Liver (tissue), 9 donors: ENCODE data around the gene SLC9A8. TPM values are rescaled to one million over a fixed set of nuclear protein-coding genes. Genes with fewer than 3 reads are reported as not detected.
"Not testable (repeated sequence)": the region's sequence is repeated elsewhere in the genome, so short reads cannot be mapped to it uniquely, and the experiment has no call there.

Source experiments
- DNase-seq: peaks from one replicate; pipeline ENCODE4 v3.0.0-alpha.2; 2017; ENCODE audit warnings: low spot score
- H3K27ac ChIP-seq, 2 donors: one replicate each; pipeline ENCODE4 v1.7.0; 2013; ENCODE audit warnings: inconsistent platforms in 2 of 2, low read length in 2 of 2, control low read depth in 1 of 2, low read depth in 1 of 2, mild to moderate bottlenecking in 1 of 2
- H3K27me3 ChIP-seq, 4 donors: one replicate each; pipeline versions ENCODE4 v1.6.1 to v1.7.0; 2013; ENCODE audit warnings: low read length in 3 of 4, inconsistent platforms in 1 of 4, mild to moderate bottlenecking in 1 of 4, moderate library complexity in 1 of 4; ENCODE audit not compliant: control insufficient read depth in 4 of 4, insufficient read depth in 4 of 4
- H3K36me3 ChIP-seq, 4 donors: one replicate each; pipeline versions ENCODE4 v1.6.1 to v1.7.0; 2013; ENCODE audit warnings: low read length in 3 of 4, mild to moderate bottlenecking in 3 of 4, low read depth in 1 of 4, moderate library complexity in 1 of 4; ENCODE audit not compliant: control insufficient read depth in 4 of 4, insufficient read depth in 3 of 4
- H3K4me1 ChIP-seq, 4 donors: one replicate each; pipeline versions ENCODE4 v1.6.1 to v1.7.0; 2013; ENCODE audit warnings: low read length in 3 of 4, mild to moderate bottlenecking in 3 of 4, moderate library complexity in 1 of 4; ENCODE audit not compliant: control insufficient read depth in 4 of 4, insufficient read depth in 4 of 4
- H3K4me3 ChIP-seq, 3 donors: one replicate each; pipeline versions ENCODE4 v1.6.1 to v1.7.0; 2013; ENCODE audit warnings: low read length in 3 of 3, control low read depth in 1 of 3, low read depth in 1 of 3, mild to moderate bottlenecking in 1 of 3
- H3K9ac ChIP-seq, 2 donors: one replicate each; pipeline ENCODE4 v1.7.0; 2013; ENCODE audit warnings: low read length in 2 of 2, mild to moderate bottlenecking in 2 of 2, moderate library complexity in 2 of 2, control low read depth in 1 of 2, low read depth in 1 of 2
- H3K9me3 ChIP-seq, 4 donors: one replicate each; pipeline versions ENCODE4 v1.6.1 to v1.7.0; 2013; ENCODE audit warnings: low read length in 3 of 4; ENCODE audit not compliant: control insufficient read depth in 4 of 4
- FOXA1 ChIP-seq: IDR thresholded peaks from 2 replicates; pipeline ENCODE4 v1.6.1; 2016; ENCODE audit warnings: antibody characterized with exemption
- FOXA2 ChIP-seq: IDR thresholded peaks from 2 replicates; pipeline ENCODE4 v1.6.1; 2016; ENCODE audit warnings: antibody characterized with exemption
- HNF4A ChIP-seq, 2 donors: conservative IDR thresholded peaks; 2 replicates each; pipeline ENCODE4 v1.6.1; 2016; ENCODE audit warnings: antibody characterized with exemption in 2 of 2, mild to moderate bottlenecking in 2 of 2
- RXRA ChIP-seq, 2 donors: IDR thresholded peaks; 2 replicates each; pipeline ENCODE4 v1.6.1; 2017 to 2018; ENCODE audit warnings: antibody characterized with exemption in 2 of 2, mild to moderate bottlenecking in 1 of 2
- TAF1 ChIP-seq: conservative IDR thresholded peaks from 2 replicates; pipeline ENCODE4 v1.6.1; 2016; ENCODE audit warnings: antibody characterized with exemption, mild to moderate bottlenecking
- YY1 ChIP-seq: IDR thresholded peaks from 2 replicates; pipeline ENCODE4 v1.6.1; 2016; ENCODE audit warnings: antibody characterized with exemption, mild to moderate bottlenecking
- WGBS: extraction: QIAGEN DNeasy Blood & Tissue Kit; methylation state at CpG from one replicate; pipeline ENCODE4 v1.1.7; 2013; 5-methylcytosine and 5-hydroxymethylcytosine counted together
- polyA plus RNA-seq, 2 donors: library from polyadenylated mRNA; stranded (reverse) in 1 of 2; unstranded in 1 of 2; fragments of 200-250 nt in 1 of 2; fragments of >200 nt in 1 of 2; fragmentation: Nextera tagmentation in 1 of 2; extraction: Ambion mirVana in 1 of 2; gene quantifications; one replicate each; pipeline versions ENCODE4 v1.2.1 to v1.2.3, GENCODE V29; 2013 to 2015
- total RNA-seq, 2 donors: library from RNA; depleted of rRNA; stranded (reverse); fragments of >200 nt; gene quantifications; one replicate each; pipeline ENCODE4 v1.2.3, GENCODE V29; 2014
- TF ChIP-seq, protein P1 (sequence below): fragments of 150-350 bp; IDR thresholded peaks from 2 replicates; pipeline ENCODE4 v1.5.1; 2017; ENCODE audit warnings: improper control_type of control experiment, low read depth, low read length; ENCODE audit not compliant: missing input control
- TF ChIP-seq, protein P2 (sequence below): IDR thresholded peaks from 2 replicates; pipeline ENCODE4 v1.6.1; 2016; ENCODE audit warnings: antibody characterized with exemption, mild to moderate bottlenecking
- TF ChIP-seq, protein P3 (sequence below): IDR thresholded peaks from 2 replicates; pipeline ENCODE4 v1.6.1; 2016; ENCODE audit warnings: antibody characterized with exemption
- TF ChIP-seq, protein P4 (sequence below): IDR thresholded peaks from 2 replicates; pipeline ENCODE4 v1.6.1; 2016; ENCODE audit warnings: antibody characterized with exemption
- donor health status: healthy.
- donor health status: healthy.
- donor health status: healthy.
- donor health status: healthy.
- donor health status: healthy.

Gene SLC9A8
- total and polyA plus RNA-seq, 4 donors, result 4.0 to 9.5 (median 8.6) TPM

DNA sequence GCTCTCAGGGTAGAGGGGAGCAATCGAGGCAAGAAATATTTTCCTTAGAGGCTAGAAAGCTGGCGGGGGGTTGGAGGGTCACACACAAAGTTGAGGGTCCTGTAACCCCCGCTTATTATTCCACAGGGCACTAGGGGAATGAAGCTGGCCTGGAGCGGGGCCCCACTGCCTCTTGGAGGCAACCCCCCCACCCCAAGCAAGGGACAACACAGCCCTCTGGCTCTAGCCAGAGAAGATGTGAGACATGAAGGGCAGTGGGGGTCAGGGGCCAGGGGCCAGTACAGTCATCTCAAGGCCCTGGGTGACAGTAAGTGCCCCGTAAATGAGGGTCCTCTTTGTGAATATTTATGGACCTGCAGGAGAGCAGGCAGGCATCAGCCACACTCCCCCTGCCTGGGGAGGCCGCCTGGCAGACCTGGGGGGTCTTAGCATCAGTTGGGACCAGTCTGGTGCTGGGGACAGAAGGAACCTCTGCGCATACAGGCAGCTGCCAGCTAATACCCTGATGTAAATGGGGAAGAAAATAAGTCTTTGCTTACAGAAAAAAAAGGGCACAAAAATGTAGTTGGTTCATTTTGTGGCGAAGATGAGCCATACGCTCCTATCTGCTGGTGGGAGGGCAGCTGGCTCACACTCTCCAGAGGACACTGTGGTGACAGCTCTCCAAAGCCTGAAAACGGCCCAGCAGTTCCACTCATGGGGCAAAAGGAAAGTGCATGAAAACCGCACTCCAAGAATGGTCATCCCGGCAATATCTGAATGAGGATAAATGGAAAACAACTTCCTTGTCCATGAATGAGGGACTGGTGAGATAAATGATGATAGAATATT lies 80.8 kb downstream of the SLC9A8 start:
- Histone ChIP-seq H3K9me3 (no peaks in the 10 kb centered on the region), H3K4me1 (peaks cover 16 to 63% (median 46%) of the 10 kb centered on the region in 4 donors), H3K9ac (peak overlapping the region in 1 of 2 donors; percentile 44), H3K27me3 (no peaks in the 10 kb centered on the region), H3K4me3 (no peak overlapping the region), H3K27ac (peak overlapping the region; percentile 48), H3K36me3 (no peaks in the 10 kb centered on the region)
- TF ChIP-seq RXRA (IDR thresholded peaks at IDR 0.05), result no peak
- TF ChIP-seq FOXA1, result no peak
- no peak for TF ChIP-seq HNF4A (conservative IDR thresholded peaks at IDR 0.05)
- TF ChIP-seq YY1, result no peak
- TF ChIP-seq, protein P1, sequence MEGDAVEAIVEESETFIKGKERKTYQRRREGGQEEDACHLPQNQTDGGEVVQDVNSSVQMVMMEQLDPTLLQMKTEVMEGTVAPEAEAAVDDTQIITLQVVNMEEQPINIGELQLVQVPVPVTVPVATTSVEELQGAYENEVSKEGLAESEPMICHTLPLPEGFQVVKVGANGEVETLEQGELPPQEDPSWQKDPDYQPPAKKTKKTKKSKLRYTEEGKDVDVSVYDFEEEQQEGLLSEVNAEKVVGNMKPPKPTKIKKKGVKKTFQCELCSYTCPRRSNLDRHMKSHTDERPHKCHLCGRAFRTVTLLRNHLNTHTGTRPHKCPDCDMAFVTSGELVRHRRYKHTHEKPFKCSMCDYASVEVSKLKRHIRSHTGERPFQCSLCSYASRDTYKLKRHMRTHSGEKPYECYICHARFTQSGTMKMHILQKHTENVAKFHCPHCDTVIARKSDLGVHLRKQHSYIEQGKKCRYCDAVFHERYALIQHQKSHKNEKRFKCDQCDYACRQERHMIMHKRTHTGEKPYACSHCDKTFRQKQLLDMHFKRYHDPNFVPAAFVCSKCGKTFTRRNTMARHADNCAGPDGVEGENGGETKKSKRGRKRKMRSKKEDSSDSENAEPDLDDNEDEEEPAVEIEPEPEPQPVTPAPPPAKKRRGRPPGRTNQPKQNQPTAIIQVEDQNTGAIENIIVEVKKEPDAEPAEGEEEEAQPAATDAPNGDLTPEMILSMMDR, result no peak
- no peak for DNase-seq
- WGBS, result 71% methylated on average over 12 of the region's 12 CpGs

DNA sequence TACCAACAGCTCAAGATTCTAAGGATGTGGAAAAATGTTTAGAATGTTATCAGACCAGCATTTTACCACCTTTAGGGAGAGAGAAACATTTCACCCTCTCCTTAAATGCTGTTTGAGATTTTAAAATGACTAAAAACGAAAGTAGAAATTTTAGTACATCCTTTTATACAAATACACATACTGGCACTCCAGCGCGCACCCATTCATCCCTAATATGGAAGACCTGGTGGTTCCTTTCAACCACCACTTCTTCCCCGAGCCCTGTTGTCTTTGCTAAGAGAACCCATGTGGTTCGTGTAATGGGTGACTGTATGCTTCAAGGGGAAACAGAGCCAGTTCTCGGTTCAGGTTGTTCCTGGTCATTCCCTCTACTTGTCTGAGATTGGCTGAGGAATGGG lies 81.4 kb downstream of the SLC9A8 start:
- Histone ChIP-seq H3K36me3 (no peaks in the 10 kb centered on the region), H3K4me1 (peaks cover 17 to 61% (median 46%) of the 10 kb centered on the region in 4 donors), H3K9me3 (no peaks in the 10 kb centered on the region), H3K4me3 (no peak overlapping the region), H3K27me3 (no peaks in the 10 kb centered on the region), H3K27ac (peak overlapping the region; percentile 48), H3K9ac (no peak overlapping the region)
- WGBS, result 68% methylated on average over 6 of the region's 6 CpGs
- DNase-seq, result no peak
- no peak for TF ChIP-seq TAF1
- TF ChIP-seq FOXA2, result no peak

DNA sequence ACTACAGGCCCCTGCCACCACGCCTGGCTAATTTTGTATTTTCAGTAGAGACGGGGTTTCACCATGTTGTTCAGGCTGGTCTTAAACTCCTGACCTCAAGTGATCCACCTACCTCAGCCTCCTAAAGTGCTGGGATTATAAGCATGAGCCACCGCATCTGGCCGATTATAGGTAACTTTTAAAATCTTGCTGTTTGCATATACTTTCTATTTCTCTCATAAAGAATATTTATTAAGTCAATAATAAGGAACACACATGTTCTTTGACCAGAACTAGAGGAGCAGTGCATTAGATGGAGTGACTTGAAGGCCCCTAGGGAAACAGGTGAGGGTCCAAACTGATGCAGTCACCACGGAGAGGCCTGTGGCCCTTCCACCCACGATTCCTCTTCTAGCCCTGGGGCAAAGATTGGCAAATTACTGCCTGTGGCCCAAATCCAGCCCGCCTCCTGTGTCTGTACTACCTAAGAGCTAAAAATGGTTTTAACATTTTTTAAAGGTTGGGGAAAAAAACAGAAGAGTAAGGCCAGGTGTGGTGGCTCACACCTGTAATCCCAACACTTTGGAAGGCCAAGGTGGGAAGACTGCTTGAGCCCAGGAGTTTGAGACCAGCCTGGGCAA lies 83.0 kb downstream of the SLC9A8 start:
- H3K9ac ChIP-seq, H3K27me3 ChIP-seq, H3K36me3 ChIP-seq, DNase-seq, H3K9me3 ChIP-seq, H3K4me3 ChIP-seq: not testable (repeated sequence)
- H3K4me1 ChIP-seq, result peaks cover 20 to 65% (median 48%) of the 10 kb centered on the region in 4 donors
- WGBS, result 67% methylated on average over 7 of the region's 7 CpGs
- peak overlapping the region; percentile 57 to 61 for H3K27ac ChIP-seq

DNA sequence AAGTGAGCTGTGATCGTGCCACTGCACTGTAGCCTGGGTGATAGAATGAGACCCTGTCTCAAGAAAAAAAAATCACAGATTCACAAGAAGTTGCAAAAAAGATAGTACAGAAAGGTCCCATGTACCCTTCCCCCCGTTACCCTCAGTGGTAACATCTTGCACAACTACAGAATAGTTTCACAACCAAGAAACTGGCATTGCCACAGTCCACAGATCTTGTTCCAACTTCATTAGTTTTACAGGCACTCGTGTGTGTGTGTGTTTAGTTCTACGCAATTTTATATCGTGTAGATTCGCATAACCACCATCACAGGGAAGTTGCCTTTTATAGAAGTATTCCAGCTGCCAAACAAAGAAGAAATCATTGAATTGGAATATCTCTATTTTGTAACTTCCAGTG lies 83.6 kb downstream of the SLC9A8 start:
- Histone ChIP-seq H3K4me1 (peaks cover 19 to 63% (median 47%) of the 10 kb centered on the region in 4 donors), H3K27me3 (no peaks in the 10 kb centered on the region), H3K27ac (peak overlapping the region; percentile 57 to 70), H3K9ac (peak overlapping the region in 1 of 2 donors; percentile 42), H3K9me3 (no peaks in the 10 kb centered on the region), H3K36me3 (no peaks in the 10 kb centered on the region), H3K4me3 (no peak overlapping the region)
- DNase-seq, result no peak
- WGBS, result 28% methylated on average over 6 of the region's 6 CpGs
- TF ChIP-seq, protein P1, result no peak
- TF ChIP-seq, protein P2, sequence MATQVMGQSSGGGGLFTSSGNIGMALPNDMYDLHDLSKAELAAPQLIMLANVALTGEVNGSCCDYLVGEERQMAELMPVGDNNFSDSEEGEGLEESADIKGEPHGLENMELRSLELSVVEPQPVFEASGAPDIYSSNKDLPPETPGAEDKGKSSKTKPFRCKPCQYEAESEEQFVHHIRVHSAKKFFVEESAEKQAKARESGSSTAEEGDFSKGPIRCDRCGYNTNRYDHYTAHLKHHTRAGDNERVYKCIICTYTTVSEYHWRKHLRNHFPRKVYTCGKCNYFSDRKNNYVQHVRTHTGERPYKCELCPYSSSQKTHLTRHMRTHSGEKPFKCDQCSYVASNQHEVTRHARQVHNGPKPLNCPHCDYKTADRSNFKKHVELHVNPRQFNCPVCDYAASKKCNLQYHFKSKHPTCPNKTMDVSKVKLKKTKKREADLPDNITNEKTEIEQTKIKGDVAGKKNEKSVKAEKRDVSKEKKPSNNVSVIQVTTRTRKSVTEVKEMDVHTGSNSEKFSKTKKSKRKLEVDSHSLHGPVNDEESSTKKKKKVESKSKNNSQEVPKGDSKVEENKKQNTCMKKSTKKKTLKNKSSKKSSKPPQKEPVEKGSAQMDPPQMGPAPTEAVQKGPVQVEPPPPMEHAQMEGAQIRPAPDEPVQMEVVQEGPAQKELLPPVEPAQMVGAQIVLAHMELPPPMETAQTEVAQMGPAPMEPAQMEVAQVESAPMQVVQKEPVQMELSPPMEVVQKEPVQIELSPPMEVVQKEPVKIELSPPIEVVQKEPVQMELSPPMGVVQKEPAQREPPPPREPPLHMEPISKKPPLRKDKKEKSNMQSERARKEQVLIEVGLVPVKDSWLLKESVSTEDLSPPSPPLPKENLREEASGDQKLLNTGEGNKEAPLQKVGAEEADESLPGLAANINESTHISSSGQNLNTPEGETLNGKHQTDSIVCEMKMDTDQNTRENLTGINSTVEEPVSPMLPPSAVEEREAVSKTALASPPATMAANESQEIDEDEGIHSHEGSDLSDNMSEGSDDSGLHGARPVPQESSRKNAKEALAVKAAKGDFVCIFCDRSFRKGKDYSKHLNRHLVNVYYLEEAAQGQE, result peak; percentile 53
- TF ChIP-seq, protein P3, sequence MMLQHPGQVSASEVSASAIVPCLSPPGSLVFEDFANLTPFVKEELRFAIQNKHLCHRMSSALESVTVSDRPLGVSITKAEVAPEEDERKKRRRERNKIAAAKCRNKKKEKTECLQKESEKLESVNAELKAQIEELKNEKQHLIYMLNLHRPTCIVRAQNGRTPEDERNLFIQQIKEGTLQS, result no peak
- TF ChIP-seq, protein P4, sequence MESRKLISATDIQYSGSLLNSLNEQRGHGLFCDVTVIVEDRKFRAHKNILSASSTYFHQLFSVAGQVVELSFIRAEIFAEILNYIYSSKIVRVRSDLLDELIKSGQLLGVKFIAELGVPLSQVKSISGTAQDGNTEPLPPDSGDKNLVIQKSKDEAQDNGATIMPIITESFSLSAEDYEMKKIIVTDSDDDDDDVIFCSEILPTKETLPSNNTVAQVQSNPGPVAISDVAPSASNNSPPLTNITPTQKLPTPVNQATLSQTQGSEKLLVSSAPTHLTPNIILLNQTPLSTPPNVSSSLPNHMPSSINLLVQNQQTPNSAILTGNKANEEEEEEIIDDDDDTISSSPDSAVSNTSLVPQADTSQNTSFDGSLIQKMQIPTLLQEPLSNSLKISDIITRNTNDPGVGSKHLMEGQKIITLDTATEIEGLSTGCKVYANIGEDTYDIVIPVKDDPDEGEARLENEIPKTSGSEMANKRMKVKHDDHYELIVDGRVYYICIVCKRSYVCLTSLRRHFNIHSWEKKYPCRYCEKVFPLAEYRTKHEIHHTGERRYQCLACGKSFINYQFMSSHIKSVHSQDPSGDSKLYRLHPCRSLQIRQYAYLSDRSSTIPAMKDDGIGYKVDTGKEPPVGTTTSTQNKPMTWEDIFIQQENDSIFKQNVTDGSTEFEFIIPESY, result peak; percentile 69
